ENCODE measurements around the gene L3MBTL4.
"Not testable (repeated sequence)": the region's sequence is repeated elsewhere in the genome, so short reads cannot be mapped to it uniquely, and the experiment has no call there.

Gene L3MBTL4

DNA sequence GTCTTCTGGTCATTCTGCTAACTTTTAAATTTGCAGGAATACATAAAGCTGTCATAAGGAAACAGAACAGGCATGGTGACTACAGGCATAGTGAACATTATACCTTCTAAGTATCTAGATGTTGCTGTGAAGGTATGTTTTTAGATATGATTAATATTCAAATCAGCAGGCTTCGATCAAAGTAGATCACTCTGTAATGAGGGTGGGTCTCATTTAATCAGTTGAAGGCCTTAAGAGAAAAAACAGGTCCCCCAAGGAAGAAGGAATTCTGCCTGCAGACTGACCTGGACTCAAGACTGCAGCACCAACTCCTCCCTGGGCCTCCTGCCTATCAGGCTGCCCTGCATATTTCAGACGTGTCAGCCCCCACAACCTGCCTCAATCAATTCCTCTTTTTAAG lies 104.0 kb downstream of the L3MBTL4 start:
- DNase-seq (ENCODE audit: low read depth), result no peak

DNA sequence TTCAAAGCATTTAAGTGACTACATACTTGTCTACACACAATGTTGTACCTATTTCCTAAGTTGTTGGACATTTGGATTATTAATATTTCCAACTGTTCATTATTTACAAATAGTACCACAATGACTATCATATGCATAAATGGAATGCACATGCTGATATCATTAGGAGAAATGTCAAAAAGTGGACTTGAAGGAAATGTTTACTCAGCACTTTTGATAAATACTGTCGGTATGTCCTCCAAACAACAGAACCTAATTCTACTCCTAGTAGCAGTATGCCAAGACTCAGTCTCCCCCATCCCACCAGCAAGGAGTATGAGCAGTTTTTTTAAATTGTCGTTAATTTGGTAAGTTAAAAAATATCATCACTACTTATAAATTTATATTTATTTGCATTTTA lies 116.8 kb downstream of the L3MBTL4 start:
- no peak for DNase-seq (ENCODE audit: low read depth)

DNA sequence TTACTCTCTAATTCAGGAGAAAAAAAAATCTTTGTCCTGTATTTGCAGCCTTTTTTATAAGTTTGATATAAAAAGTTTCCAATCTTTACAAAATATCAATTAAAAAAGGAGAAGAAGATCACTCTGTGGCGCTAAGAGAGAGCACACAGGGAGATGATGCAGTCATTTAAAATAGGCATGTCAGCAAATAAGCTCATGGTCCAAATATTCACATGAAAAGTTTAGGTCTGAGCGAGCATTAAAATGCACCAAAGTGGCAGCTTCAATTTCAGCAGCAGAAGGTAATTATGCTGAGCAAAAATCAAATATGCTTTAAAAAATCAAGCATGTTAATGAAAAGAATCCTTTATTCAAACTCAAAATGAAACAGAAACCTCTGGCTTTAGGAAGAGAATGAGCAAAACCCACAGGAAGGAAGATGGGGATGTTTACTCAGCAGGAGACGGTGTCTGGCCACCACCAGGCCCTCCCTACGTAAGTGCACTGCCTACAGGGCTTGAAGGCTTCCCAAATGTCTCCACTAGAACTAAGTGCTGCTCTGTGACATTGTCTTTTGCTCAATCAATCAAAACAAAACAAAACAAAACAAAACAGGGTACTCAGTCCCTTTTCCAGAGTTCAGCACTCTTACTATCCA lies 120.4 kb downstream of the L3MBTL4 start:
- no peak for DNase-seq (ENCODE audit: low read depth)

- DNase-seq (ENCODE audit: low read depth), result no peak
Measured at GRCh38 chr18:6289843-6290242, 124.9 kb downstream of the L3MBTL4 start.

- no peak for DNase-seq (ENCODE audit: low read depth)
Measured at GRCh38 chr18:6286585-6286984, 128.1 kb downstream of the L3MBTL4 start.

GRCh38 chr18:6284761-6285160 lies 129.9 kb downstream of the L3MBTL4 start:
- DNase-seq (ENCODE audit: low read depth), result no peak

DNA sequence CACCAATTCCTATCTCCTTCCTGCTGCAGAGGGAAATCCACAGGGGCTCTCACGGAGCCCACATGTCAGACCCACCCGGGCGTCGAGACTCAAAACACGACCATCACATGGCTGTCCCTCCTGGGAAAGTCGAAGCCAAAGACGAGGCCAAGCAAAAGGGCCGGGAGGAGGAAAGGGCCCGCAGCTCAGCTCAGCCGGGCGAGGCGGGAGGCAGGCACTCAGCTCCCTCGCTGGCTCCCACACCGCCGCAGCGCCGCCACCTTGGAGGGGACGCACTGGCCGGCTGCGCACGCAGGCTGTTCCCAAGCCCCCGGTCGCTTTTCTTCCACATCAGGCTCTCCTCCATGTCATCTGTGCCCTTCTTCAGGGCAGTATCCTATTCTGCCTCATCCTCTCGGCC lies 130.4 kb downstream of the L3MBTL4 start:
- DNase-seq (ENCODE audit: low read depth), result no peak

GRCh38 chr18:6281874-6282273 lies 132.8 kb downstream of the L3MBTL4 start:
- DNase-seq (ENCODE audit: low read depth), result no peak

DNA sequence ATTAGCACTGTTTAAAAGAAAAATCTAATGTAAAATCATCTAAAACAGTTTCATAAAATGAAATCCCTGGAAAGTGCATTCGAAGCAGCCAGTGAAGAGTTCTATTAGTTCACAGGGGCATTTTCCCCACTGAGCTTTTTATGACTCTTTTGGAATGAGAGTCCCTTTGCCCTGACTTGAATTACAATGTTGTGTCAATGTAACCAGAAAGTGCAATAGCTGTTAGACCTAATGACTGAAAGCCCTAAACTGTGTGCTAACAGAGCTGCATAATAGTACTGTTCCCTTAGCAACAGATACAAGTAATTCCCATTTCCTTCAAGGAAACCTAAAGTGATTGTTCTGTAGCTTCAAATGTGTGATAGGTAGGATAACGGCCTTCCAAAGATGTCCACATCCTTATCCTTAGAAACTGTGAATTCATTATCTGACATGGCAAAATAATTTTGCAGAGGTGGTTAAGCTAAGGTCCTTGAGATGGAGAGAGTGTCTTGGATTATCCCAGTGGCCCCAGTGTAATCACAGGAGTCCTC lies 134.4 kb downstream of the L3MBTL4 start:
- DNase-seq (ENCODE audit: low read depth), result no peak

DNA sequence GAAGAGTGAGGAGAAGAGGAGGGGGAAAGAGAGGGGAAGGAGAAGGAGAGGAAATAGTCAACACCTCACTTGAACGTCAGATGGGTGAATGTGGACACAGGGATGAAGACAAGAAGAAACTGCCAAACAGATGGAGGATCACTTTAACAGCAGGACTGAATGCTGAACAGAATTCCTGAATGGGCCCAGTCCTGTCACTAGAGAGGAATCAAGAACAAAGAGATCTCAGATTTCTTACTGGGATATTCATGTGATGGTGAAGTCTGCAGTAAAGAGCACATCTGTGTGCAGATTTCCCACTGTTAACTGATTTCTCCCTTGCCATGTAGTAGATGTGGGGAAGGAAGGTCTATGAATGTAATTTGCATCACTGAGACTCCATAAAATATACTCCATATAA lies 135.4 kb downstream of the L3MBTL4 start:
- no peak for DNase-seq (ENCODE audit: low read depth)

DNA sequence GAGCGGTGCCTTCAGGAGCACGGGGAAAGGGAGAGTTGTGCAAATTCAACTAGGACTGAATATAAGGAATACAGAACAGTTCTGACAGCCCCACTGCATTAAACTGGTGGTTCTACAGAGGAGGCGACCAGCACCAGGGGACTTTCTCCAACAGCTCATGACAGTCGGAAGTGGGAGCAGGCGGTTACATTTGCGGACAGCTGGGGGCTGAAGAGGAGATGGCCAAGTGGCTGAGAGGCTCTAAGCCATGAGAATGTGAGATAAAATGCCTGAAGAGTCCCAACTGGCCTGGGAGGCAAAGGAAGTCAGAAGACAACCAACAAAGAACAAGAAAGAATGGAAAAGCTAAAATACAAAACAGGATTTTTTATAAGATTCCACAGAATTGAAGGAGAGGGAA lies 141.3 kb downstream of the L3MBTL4 start:
- DNase-seq (ENCODE audit: low read depth), result no peak

DNA sequence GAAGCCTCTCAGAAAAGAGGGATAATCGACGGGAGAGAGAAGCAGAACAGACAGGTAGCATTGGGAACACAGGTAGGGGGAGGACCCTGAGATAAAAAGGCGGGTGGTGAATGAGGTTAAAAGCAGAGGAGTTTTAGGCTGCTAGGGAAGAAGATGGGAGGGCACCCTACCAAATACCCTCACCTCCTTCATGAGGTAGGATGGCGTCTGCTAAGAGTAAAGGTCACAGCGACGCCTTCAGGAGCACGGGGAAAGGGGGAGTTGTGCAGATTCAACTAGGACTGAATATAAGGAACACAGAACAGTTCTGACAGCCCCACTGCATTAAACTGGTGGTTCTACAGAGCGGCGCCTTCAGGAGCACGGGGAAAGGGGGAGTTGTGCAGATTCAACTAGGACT lies 142.6 kb downstream of the L3MBTL4 start:
- DNase-seq (ENCODE audit: low read depth), result not testable (repeated sequence)

- DNase-seq (ENCODE audit: low read depth), result no peak
Measured at GRCh38 chr18:6271585-6271984, 143.1 kb downstream of the L3MBTL4 start.

DNA sequence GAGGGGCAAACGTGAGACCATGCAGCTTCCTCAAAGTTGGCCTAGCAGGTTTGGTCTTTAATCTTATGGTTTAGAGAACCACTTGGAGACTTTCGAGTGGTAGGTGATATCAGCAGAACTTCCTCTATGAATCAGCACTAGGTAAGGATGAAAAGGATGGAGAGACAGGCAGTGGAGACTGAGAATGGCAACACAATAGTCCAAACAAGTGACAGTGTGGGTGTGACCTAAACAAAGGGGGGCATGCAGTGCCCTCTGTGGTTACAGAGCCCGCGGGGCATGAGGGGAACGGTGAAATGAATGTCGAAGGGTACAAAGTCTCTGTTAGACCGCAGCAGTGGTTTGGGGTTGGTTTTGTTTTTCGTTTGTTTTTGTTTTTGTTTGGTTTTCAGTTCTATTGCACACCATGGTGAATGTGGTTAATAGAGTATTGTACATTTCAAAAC lies 143.9 kb downstream of the L3MBTL4 start:
- no peak for DNase-seq (ENCODE audit: low read depth)

GRCh38 chr18:6269660-6270332 lies 144.9 kb downstream of the L3MBTL4 start:
- no peak for DNase-seq (ENCODE audit: low read depth)

DNA sequence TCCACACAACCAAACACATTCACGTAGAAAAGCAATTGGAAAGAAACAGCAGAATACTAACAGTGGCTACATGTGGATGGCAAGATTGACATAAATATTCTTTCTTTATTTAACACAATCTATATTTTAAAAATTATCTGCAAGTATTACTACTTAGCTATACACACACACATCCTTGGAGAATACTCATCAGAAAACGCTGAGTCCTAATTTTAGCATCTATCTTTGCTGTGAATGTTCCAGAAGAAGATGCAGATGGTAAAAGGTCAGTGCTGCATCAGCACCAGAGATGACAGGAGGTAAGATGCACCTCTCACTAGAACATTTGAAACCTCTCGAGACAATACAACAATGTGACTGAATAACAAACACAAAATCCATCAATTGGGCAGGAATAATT lies 148.5 kb downstream of the L3MBTL4 start:
- no peak for DNase-seq (ENCODE audit: low read depth)

GRCh38 chr18:6261938-6262337 lies 152.8 kb downstream of the L3MBTL4 start:
- no peak for DNase-seq (ENCODE audit: low read depth)

- not testable (repeated sequence) for DNase-seq (ENCODE audit: low read depth)
Measured at GRCh38 chr18:6259324-6259723, 155.4 kb downstream of the L3MBTL4 start.

DNA sequence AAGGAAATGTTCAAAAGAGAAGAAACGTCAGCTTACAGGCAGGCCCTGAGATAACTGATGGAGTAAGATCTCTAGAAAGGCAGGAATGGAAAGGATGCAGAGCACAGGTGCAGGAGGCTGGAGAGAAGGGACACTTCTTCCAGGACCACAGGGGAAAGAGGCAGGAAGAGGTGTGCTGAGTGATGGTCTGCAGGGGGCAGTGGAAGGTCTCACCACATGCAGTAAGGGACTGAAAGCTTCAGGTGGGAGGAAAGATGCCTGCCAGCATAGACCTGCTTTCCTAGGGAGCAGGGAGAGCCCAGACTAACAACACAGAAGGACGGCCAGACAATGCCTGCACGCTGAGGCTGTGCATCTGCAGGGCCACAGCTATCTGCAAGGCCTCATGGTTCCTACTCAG lies 156.8 kb downstream of the L3MBTL4 start:
- no peak for DNase-seq (ENCODE audit: low read depth)

DNA sequence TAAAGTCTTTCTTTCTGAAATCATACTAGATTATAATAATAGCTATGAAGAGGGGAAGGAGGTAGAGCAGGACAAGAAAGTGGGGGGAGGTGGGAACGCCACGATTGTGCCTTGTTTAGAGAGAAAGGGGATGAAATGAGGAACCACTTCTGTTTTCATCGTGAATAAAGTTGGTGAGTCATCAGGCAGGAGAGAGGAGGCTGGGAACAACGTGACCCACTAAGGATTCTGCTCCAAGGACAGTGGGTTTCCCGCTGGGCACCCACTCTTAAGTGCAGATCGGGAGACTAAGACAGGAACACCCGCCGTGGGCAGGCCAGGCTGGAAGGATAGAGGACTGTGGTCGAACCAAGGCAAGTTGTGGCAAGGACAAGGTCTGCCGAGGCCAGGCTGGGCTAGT lies 158.2 kb downstream of the L3MBTL4 start:
- no peak for DNase-seq (ENCODE audit: low read depth)

GRCh38 chr18:6255886-6256285 lies 158.8 kb downstream of the L3MBTL4 start:
- DNase-seq (ENCODE audit: low read depth), result no peak

GRCh38 chr18:6255116-6255705 lies 159.5 kb downstream of the L3MBTL4 start:
- no peak for DNase-seq (ENCODE audit: low read depth)

DNA sequence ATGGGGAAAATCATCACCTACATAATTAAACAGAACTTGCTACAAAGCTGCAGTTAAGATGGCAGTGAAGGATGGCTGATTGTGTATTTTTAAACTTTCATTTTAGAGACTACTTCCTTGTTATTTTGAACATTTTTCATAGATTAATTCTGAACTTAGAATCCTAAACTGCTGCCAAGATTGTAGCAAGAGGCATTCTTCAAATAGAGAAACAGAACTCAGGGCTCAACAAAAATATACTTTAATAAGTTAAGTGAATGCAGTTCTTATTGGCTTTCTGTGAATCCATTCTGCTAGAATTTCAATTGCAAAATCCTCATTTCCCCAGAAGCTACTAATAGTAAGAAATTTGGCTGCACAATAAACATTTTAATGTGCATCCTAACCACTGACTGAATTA lies 160.3 kb downstream of the L3MBTL4 start:
- no peak for DNase-seq (ENCODE audit: low read depth)

Data from T-helper 22 cell (primary cell).